Measurements from ENCODE around the gene SERPINA3. TPM values are rescaled to one million over a fixed set of nuclear protein-coding genes. Genes with fewer than 3 reads are reported as not detected.

Gene SERPINA3
- total RNA-seq, 2 donors from 2014 or later: 352 to 505 TPM

GRCh38 chr14:94619297-94619696, 7.1 kb downstream of the SERPINA3 start:
- TF ChIP-seq, protein P1, sequence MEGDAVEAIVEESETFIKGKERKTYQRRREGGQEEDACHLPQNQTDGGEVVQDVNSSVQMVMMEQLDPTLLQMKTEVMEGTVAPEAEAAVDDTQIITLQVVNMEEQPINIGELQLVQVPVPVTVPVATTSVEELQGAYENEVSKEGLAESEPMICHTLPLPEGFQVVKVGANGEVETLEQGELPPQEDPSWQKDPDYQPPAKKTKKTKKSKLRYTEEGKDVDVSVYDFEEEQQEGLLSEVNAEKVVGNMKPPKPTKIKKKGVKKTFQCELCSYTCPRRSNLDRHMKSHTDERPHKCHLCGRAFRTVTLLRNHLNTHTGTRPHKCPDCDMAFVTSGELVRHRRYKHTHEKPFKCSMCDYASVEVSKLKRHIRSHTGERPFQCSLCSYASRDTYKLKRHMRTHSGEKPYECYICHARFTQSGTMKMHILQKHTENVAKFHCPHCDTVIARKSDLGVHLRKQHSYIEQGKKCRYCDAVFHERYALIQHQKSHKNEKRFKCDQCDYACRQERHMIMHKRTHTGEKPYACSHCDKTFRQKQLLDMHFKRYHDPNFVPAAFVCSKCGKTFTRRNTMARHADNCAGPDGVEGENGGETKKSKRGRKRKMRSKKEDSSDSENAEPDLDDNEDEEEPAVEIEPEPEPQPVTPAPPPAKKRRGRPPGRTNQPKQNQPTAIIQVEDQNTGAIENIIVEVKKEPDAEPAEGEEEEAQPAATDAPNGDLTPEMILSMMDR (IDR thresholded peaks at IDR 0.05): no peak
- TF ChIP-seq POLR2AphosphoS5 (IDR thresholded peaks at IDR 0.05) (no peak), POLR2A (IDR thresholded peaks at IDR 0.05) (no peak)
- Histone ChIP-seq H3K27ac (no peak overlapping the region), H3K36me3 (no peaks in the 10 kb centered on the region), H3K4me3 (no peak overlapping the region), H3K9me3 (no peaks in the 10 kb centered on the region), H3K27me3 (replicated peaks; ENCODE audit: insufficient read depth) (no peaks in the 10 kb centered on the region), H3K4me1 (replicated peaks) (no peaks in the 10 kb centered on the region)
- DNase-seq (ENCODE audit: low spot score): no peak
- 91% methylated on average over 6 of the region's 6 CpGs for WGBS
- intact Hi-C loops (cut with DNase I): no loop called here

- WGBS: 86% methylated on average over 6 of the region's 6 CpGs
- TF ChIP-seq POLR2AphosphoS5 (IDR thresholded peaks at IDR 0.05) (no peak), POLR2A (IDR thresholded peaks at IDR 0.05) (no peak)
- TF ChIP-seq, protein P1 (IDR thresholded peaks at IDR 0.05): no peak
- DNase-seq (ENCODE audit: low spot score): no peak
- Histone ChIP-seq H3K36me3 (no peaks in the 10 kb centered on the region), H3K9me3 (no peaks in the 10 kb centered on the region), H3K4me1 (replicated peaks) (no peaks in the 10 kb centered on the region), H3K4me3 (no peak overlapping the region), H3K27ac (no peak overlapping the region), H3K27me3 (replicated peaks; ENCODE audit: insufficient read depth) (no peaks in the 10 kb centered on the region)
- intact Hi-C loops (cut with DNase I): no loop called here
Observed at GRCh38 chr14:94620597-94620996, 8.4 kb downstream of the SERPINA3 start.

- H3K27ac ChIP-seq: no peak overlapping the region
- no peak for DNase-seq (ENCODE audit: low spot score)
- 84% methylated on average over 5 of the region's 5 CpGs for WGBS
Observed at GRCh38 chr14:94621358-94622134, 9.4 kb downstream of the SERPINA3 start.

GRCh38 chr14:94622653-94623421, 10.6 kb downstream of the SERPINA3 start:
- Histone ChIP-seq H3K27ac (no peak overlapping the region), H3K4me3 (no peak overlapping the region)

More at GRCh38 chr14:94621358-94622134, 9.4 kb downstream of the SERPINA3 start:
- H3K27me3 ChIP-seq (replicated peaks; ENCODE audit: insufficient read depth): no peaks in the 10 kb centered on the region
- TF ChIP-seq POLR2A (IDR thresholded peaks at IDR 0.05) (no peak), POLR2AphosphoS5 (IDR thresholded peaks at IDR 0.05) (no peak)
- no peaks in the 10 kb centered on the region for H3K4me1 ChIP-seq (replicated peaks)
- H3K4me3 ChIP-seq: no peak overlapping the region
- intact Hi-C loops (cut with DNase I): no loop called here
- no peaks in the 10 kb centered on the region for H3K36me3 ChIP-seq
- no peaks in the 10 kb centered on the region for H3K9me3 ChIP-seq

GRCh38 chr14:94623422-94623809, 11.2 kb downstream of the SERPINA3 start:
- intact Hi-C loops (cut with DNase I): no loop called here
- TF ChIP-seq, protein P1 (IDR thresholded peaks at IDR 0.05): no peak
- TF ChIP-seq POLR2A (IDR thresholded peaks at IDR 0.05) (no peak), POLR2AphosphoS5 (IDR thresholded peaks at IDR 0.05) (no peak)
- Histone ChIP-seq H3K4me3 (no peak overlapping the region), H3K27ac (no peak overlapping the region), H3K27me3 (replicated peaks; ENCODE audit: insufficient read depth) (no peaks in the 10 kb centered on the region), H3K4me1 (replicated peaks) (no peaks in the 10 kb centered on the region), H3K9me3 (no peaks in the 10 kb centered on the region), H3K36me3 (no peaks in the 10 kb centered on the region)
- no peak for DNase-seq (ENCODE audit: low spot score)
- WGBS: 94% methylated on average over 4 of the region's 4 CpGs

More at GRCh38 chr14:94622653-94623421, 10.6 kb downstream of the SERPINA3 start:
- Histone ChIP-seq H3K4me1 (replicated peaks) (no peaks in the 10 kb centered on the region), H3K36me3 (no peaks in the 10 kb centered on the region), H3K27me3 (replicated peaks; ENCODE audit: insufficient read depth) (no peaks in the 10 kb centered on the region), H3K9me3 (no peaks in the 10 kb centered on the region)
- DNase-seq (ENCODE audit: low spot score): no peak
- intact Hi-C loops (cut with DNase I): no loop called here
- 84% methylated on average over 6 of the region's 6 CpGs for WGBS
- no peak for TF ChIP-seq POLR2AphosphoS5 (IDR thresholded peaks at IDR 0.05)
- TF ChIP-seq POLR2A (IDR thresholded peaks at IDR 0.05): no peak
- TF ChIP-seq, protein P1 (IDR thresholded peaks at IDR 0.05): no peak
